SH-SY5Y (cell line): ENCODE measurements around the gene FMO2.

Experiments
- GATA2 ChIP-seq: IDR thresholded peaks from 2 replicates; pipeline ENCODE4 v1.6.1; 2011; ENCODE audit warnings: mild to moderate bottlenecking, low read depth, low read length
- GATA3 ChIP-seq: IDR thresholded peaks from 2 replicates; pipeline ENCODE4 v1.6.1; 2011; ENCODE audit warnings: low read depth, mild to moderate bottlenecking, low read length, moderate library complexity

DNA sequence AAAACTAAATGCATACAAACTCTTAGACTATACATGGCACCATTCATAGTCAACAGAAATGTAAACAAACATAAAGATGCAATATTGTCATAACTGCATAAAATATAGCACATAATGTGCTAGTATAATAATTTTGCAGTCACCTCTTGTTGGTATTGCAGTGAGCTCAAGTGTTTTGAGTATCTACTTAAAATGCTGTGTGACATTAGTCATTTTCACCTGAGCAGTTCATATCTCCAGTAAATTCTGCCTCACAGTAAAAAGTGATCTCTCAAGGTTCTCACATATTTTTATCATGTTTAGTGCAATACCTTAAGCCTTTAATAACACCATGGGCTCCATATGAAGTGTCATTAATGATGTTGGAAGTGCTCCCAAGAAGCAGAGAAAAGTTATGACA is 29.6 kb upstream of the FMO2 start:
- no peak for TF ChIP-seq GATA2
- no peak for TF ChIP-seq GATA3
